RWPE1 (cell line): Measurements from ENCODE around the gene ATMIN.

Source experiments
- CTCF ChIA-PET: fragments of 350-600 bp; sonication (Branson Sonifier 250); formaldehyde crosslinking; extraction: SDS; loops from one replicate; lab custom pipeline; 2021; lab: Yijun Ruan, JAX
- POLR2A ChIA-PET: fragments of 400-600 bp; formaldehyde crosslinking; extraction: SDS; loops from one replicate; lab custom pipeline; 2020; ENCODE audit warnings: antibody characterized with exemption; ENCODE audit not compliant: low non-redundant PET; lab: Yijun Ruan, JAX
- DNase-seq: peaks from one replicate; pipeline ENCODE4 v3.0.0; 2012; ENCODE audit warnings: low spot score
- H3K27ac ChIP-seq: fragments of 450-650 bp; 2 replicates; pipeline ENCODE4 v1.5.1; 2017
- TF ChIP-seq, protein P1 (sequence below): fragments of 450-650 bp; conservative IDR thresholded peaks from 2 replicates; pipeline ENCODE4 v1.5.1; 2017; ENCODE audit warnings: low read depth, mild to moderate bottlenecking

The ATMIN gene

DNA sequence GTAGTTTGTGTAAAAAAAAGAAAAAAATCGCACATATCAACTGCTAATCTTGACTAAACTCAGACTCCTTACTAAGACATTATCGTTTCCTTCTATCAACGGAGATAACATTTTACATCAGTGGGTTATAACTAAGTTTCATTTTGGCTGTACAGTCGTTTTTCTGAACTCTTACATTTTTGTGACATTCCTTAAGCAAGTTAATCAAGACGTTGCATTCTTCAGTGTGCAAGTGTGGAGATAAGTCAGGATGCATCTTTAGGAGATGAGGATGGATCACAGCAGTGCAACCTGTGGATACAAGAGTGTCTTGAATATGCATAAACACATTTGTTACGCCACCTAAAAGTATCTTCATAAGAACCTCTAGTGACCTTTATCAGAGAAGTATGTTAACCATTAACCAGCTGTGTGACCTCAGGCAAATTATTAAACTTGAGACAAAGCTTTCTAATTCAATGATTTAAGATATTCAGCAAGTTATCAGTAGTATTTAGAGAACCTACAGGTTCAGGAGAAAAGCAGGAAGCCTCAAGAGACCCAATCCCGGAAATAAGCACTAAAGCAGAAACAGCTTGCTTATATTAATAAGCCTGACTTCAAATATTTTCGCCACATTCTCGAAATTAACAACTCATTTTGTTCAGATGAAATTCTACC, 38.4 kb upstream of the ATMIN start:
- TF ChIP-seq, protein P1, sequence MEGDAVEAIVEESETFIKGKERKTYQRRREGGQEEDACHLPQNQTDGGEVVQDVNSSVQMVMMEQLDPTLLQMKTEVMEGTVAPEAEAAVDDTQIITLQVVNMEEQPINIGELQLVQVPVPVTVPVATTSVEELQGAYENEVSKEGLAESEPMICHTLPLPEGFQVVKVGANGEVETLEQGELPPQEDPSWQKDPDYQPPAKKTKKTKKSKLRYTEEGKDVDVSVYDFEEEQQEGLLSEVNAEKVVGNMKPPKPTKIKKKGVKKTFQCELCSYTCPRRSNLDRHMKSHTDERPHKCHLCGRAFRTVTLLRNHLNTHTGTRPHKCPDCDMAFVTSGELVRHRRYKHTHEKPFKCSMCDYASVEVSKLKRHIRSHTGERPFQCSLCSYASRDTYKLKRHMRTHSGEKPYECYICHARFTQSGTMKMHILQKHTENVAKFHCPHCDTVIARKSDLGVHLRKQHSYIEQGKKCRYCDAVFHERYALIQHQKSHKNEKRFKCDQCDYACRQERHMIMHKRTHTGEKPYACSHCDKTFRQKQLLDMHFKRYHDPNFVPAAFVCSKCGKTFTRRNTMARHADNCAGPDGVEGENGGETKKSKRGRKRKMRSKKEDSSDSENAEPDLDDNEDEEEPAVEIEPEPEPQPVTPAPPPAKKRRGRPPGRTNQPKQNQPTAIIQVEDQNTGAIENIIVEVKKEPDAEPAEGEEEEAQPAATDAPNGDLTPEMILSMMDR: no peak
- ChIA-PET CTCF (interaction anchor here (0.6 kb wide), 2 partner anchors 16 to 208 kb away, joined by 4 to 7 read pairs; no protein-coding TSS in a partner anchor), POLR2A (no interaction called here)
- no peak for DNase-seq
- no peak overlapping the region for H3K27ac ChIP-seq

DNA sequence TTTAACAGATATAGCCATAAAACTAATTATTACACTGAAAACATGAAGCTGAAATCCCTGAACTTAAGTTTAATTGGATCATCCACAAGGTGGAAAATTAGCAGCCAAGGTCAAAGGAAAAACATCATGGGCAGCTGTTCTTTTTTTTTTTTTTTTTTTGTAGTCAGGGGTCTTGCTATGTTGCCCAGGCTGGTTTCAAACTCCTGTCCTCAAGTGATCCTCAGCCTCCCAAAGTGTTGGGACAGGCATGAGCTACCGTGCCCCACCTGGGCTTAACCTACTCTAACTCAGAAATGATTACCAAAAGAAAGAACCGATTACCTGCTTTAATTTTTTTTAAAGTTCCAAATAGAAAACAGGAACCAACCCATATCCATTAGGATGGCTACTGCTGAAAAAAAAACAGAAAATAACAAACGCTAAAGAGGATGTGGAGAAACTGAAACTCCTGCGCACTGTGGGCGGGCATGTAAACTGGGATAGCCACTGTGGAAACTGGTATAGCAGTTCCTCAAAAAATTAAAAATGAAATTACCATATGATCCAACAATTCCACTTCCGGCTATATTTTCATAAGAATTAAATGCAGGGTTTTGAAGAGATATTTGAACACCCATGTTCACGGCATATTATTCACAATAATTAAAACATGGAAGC, 37.5 kb upstream of the ATMIN start:
- CTCF ChIA-PET: interaction anchor here (0.6 kb wide), 1 partner anchor 17 kb away, joined by 4 read pairs; no protein-coding TSS in a partner anchor
- no peak overlapping the region for H3K27ac ChIP-seq
- POLR2A ChIA-PET: no interaction called here
- TF ChIP-seq, protein P1: no peak
- no peak for DNase-seq

DNA sequence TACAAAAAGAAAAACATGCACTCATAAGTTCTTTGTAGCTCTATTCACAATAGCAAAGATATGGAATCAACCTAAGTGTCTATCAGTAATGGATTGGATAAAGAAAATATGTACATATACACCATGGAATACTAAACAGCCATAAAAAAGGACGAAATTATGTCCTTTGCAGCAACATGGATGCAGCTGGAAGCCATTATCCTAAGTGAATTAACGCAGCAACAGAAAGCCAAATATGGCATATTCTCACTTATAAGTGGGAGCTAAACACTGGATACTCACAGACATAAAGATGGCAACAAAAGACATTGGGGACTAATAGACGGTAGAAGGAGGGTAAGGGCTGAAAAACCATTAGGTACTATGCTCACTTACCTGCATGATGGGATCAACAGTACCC, 34.8 kb upstream of the ATMIN start:
- DNase-seq: no peak
- ChIA-PET POLR2A (no interaction called here), CTCF (no interaction called here)
- H3K27ac ChIP-seq: no peak overlapping the region
- TF ChIP-seq, protein P1: no peak

DNA sequence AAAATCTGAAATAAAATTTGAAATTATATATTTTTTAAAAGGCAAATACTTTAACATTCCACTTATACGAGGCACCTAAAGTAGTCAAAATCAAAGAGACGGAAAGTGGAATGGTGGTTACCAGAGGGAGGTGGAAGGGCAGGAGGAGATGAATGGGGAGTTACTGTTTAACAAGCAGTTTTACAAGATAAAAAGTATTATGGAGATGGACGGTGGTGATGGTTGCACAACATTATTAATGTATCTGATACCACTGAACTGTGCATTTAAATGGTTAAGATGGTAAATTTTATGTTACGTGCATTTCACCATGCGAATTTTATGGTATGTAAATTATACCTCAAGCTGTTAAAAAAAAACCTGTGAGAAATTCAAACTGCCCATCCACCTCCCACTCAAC, 34.3 kb upstream of the ATMIN start:
- CTCF ChIA-PET: no interaction called here
- H3K27ac ChIP-seq: no peak overlapping the region
- POLR2A ChIA-PET: no interaction called here
- DNase-seq: no peak
- TF ChIP-seq, protein P1: no peak

DNA sequence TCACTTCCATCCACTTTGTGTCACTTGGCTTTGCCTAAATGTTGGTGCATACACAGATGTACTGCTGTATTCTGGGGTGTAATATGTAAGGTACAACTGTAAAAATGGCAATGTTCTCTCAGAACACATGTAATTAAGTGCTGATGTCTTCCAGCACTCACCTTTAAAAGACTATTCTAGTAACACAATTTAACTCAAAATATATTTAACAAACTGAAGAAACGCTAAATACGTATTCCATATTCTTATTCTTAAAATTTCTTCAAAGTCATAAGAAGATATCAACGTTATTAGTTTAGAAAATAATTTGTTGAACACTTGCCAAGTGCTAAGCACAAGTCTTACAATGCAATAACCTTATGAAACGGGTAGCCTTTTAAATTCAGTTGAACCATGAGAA, 32.6 kb upstream of the ATMIN start:
- H3K27ac ChIP-seq: no peak overlapping the region
- TF ChIP-seq, protein P1: no peak
- POLR2A ChIA-PET: no interaction called here
- CTCF ChIA-PET: interaction anchor here (0.6 kb wide), 1 partner anchor 73 kb away, joined by 4 read pairs; no protein-coding TSS in a partner anchor
- no peak for DNase-seq

DNA sequence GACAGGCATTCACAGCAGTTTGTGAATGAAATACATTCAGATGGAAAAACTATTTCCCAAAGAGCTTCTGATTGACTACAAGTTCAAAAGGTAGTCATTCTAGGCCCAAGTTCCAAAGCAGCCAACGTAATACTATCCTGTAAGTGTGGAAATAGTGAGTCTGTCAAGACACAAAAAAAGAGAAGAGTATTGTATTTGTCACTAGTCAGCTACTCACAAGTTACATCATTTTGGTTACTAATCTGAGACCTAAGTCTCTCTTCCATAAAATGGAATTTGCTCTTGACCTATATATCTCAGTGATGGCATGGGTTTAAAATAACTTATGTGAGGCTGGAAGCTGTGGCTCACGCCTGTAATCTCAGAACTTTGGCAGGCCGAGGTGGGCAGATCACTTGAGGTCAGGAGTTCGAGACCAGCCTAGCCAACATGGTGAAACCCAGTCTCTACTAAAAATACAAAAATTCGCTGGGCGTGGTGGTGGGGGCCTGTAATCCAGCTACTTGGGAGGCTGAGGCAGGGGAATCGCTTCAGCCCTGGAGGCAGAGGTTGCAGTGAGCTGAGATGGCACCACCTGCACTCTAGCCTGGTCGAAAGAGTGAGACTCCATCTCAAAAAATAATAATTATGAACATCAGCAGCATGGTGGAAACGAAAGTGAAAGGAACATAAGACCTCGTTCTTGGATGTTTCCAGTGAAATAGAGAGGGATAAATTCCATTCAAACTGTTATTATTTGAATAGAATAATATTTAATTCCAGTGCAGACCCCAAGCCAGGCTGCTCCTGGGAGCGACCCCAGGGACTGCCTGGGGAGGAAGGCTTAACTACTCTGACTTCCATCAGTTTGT, 31.8 kb upstream of the ATMIN start:
- peak overlapping the region; percentile 57 for H3K27ac ChIP-seq
- POLR2A ChIA-PET: no interaction called here
- CTCF ChIA-PET: interaction anchor here (0.6 to 0.9 kb wide), 9 partner anchors 10 to 173 kb away, joined by 3 to 4 read pairs (median 3); no protein-coding TSS in a partner anchor
- no peak for DNase-seq
- TF ChIP-seq, protein P1: no peak
